Stomach (tissue), 9 donors: ENCODE data around the gene ZNF200. TPM values are rescaled to one million over a fixed set of nuclear protein-coding genes. Genes with fewer than 3 reads are reported as not detected.

Experiments
- DNase-seq, 2 donors: peaks; one replicate each; pipeline versions ENCODE4 v3.0.0 to v3.0.0-alpha.2; 2013 to 2019
- H3K27ac ChIP-seq, 5 donors: fragments of 200-600 bp in 4 of 5; sonication (generic) in 4 of 5; one replicate each; pipeline ENCODE4 v1.5.1; 2013 to 2019; ENCODE audit warnings: mild to moderate bottlenecking in 1 of 5, moderate library complexity in 1 of 5
- H3K27me3 ChIP-seq, 3 donors: fragments of 200-600 bp; sonication (generic); one replicate each; pipeline ENCODE4 v1.5.1; 2017 to 2019; ENCODE audit warnings: mixed run types in 1 of 3
- H3K36me3 ChIP-seq, 4 donors: fragments of 200-600 bp; sonication (generic); 1 replicate in 3 of 4; 2 replicates in 1 of 4; pipeline ENCODE4 v1.5.1; 2016 to 2019
- H3K4me1 ChIP-seq, 4 donors: fragments of 200-600 bp; sonication (generic); one replicate each; pipeline ENCODE4 v1.5.1; 2016 to 2019
- H3K4me3 ChIP-seq, 4 donors: fragments of 200-600 bp; sonication (generic) in 3 of 4; one replicate each; pipeline ENCODE4 v1.5.1; 2016 to 2019; ENCODE audit warnings: mild to moderate bottlenecking in 1 of 4
- H3K9me3 ChIP-seq, 4 donors: fragments of 200-600 bp; sonication (generic); one replicate each; pipeline ENCODE4 v1.5.1; 2016 to 2019
- CTCF ChIP-seq, 7 experiments: fragments of 450-650 bp in 4 of 7; fragments of 200-600 bp in 3 of 7; sonication (generic) in 3 of 7; IDR thresholded peaks; one replicate each; pipeline ENCODE4 v1.5.1; 2016 to 2019; ENCODE audit warnings: antibody characterized with exemption in 7 of 7, control low read depth in 2 of 7, mild to moderate bottlenecking in 1 of 7
- EP300 ChIP-seq: sonication (generic); formaldehyde crosslinking; IDR thresholded peaks from one replicate; pipeline ENCODE4 v1.6.1; 2017; ENCODE audit warnings: antibody characterized with exemption
- POLR2A ChIP-seq, 4 donors: fragments of 450-650 bp; IDR thresholded peaks; one replicate each; pipeline ENCODE4 v1.6.1; 2016; ENCODE audit warnings: antibody characterized with exemption in 4 of 4, control low read depth in 2 of 4, mild to moderate bottlenecking in 1 of 4, moderate library complexity in 1 of 4
- POLR2AphosphoS5 ChIP-seq, 3 donors: sonication (generic); formaldehyde crosslinking; IDR thresholded peaks; one replicate each; pipeline ENCODE4 v1.6.1; 2016; ENCODE audit warnings: antibody characterized with exemption in 3 of 3
- WGBS, 5 donors: extraction: QIAGEN DNeasy Blood & Tissue Kit in 3 of 5; methylation state at CpG; one replicate each; pipeline versions ENCODE4 v1.1.5 to v1.1.7; 2013 to 2018; 5-methylcytosine and 5-hydroxymethylcytosine counted together
- intact Hi-C: fragments of 100-400 bp; cut with DNase I; formaldehyde crosslinking; loops from one replicate; pipeline ENCODE4 v1.15.1; 2023; ENCODE audit warnings: low total_unique reads
- polyA plus RNA-seq, 3 donors: library from polyadenylated mRNA; stranded (reverse); fragments of 200-250 nt; gene quantifications; one replicate each; pipeline ENCODE4 v1.2.3, GENCODE V29; 2013
- total RNA-seq, 5 donors: library from RNA; depleted of rRNA; stranded (reverse); fragments of >200 nt; gene quantifications; one replicate each; pipeline versions ENCODE4 v1.1.0 to v1.2.3, GENCODE V29; 2014 to 2016
- donor health status: healthy with polysubstance abuse.
- donor health status: Bipolar disorder and iron deficiency.
- donor health status: healthy.

The ZNF200 gene
- total and polyA plus RNA-seq, 8 donors, result 2.2 to 8.7 (median 5.3) TPM

DNA sequence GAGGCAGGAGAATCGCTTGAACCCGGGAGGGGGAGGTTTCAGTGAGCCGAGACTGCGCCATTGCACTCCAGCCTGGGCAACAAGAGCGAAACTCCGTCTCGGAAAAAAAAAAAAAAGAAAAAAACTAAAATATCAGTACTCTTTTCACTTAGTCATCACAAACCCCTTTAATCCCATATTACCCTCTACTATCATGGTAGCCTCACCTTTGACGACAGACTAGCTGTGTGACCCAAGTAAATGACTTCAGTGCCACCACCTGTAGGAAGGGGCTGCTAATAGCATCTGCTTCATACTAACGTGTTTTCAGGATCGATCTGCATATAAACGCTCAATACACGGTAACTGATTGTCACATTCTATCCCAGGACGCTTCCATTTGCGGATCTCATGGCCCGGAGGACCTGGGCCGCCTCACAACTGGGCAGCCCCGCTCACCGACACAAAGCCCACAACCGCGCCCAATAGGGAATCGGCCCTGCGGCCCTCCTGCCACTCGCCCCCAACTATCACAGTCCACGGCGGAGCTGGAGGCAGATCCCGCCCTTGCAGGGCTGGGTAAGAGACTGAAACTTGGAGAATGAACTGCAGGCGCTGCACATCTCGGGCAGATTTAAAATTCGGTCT is 47.3 kb upstream of the ZNF200 start:
- H3K27me3 ChIP-seq, result no peaks in the 10 kb centered on the region
- no peak for TF ChIP-seq EP300
- TF ChIP-seq CTCF (IDR thresholded peaks at IDR 0.05), result no peak
- TF ChIP-seq POLR2AphosphoS5 (IDR thresholded peaks at IDR 0.05), result no peak
- no peak for TF ChIP-seq POLR2A (IDR thresholded peaks at IDR 0.05)
- H3K27ac ChIP-seq, result peak overlapping the region; percentile 98 to 100 (median 99)
- WGBS, 5 donors, result 8 to 18% (median 16%) methylated on average over 25 to 29 of the region's 29 CpGs
- peaks cover 26 to 48% (median 42%) of the 10 kb centered on the region in 4 donors for H3K4me1 ChIP-seq
- intact Hi-C loops, result no loop called here
- H3K36me3 ChIP-seq, result peaks cover 12 to 26% (median 24%) of the 10 kb centered on the region in 4 donors
- H3K4me3 ChIP-seq, result peak overlapping the region; percentile 78 to 100 (median 99)
- DNase-seq, result no peak
- H3K9me3 ChIP-seq, result peaks cover 0 to 26% (median 15%) of the 10 kb centered on the region in 4 donors

DNA sequence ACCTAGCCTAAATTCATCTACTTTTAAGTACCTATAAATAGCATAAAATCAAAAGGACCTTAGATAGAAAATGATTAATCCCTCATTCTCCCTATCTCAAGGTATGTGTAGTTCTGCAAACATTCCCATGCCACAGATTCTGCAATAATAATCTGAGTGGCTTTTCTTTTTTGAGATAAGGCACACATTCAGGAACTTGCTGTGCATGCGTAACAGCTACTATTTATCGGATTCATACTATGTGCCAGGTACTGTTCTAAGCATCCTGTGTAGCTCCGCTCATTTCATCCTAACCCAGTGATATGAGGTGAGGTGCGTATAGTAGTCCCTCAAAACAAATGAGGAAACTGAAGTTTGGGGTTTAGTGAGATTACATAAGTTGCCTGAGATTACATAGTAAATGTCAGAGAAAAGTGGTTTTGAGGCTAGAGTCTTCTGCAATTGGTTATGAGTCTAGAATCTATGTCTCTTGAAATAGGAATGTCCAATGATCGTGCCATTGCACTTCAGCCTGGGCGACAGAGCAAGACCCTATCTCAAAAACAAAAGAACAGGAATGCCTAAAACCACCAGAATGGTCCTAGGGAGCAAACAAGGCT is 46.4 kb upstream of the ZNF200 start:
- WGBS, 5 donors, result 44 to 64% (median 51%) methylated on average over 6 of the region's 6 CpGs
- H3K9me3 ChIP-seq, result peaks cover 0 to 17% (median 10%) of the 10 kb centered on the region in 4 donors
- no peak for DNase-seq
- H3K4me3 ChIP-seq, result peak overlapping the region in 2 of 4 donors; percentile 99 to 100
- peaks cover 26 to 48% (median 42%) of the 10 kb centered on the region in 4 donors for H3K4me1 ChIP-seq
- H3K27ac ChIP-seq, result peak overlapping the region; percentile 14 to 100 (median 98)
- no peak for TF ChIP-seq CTCF (IDR thresholded peaks at IDR 0.05)
- TF ChIP-seq POLR2A (IDR thresholded peaks at IDR 0.05), result no peak
- TF ChIP-seq EP300, result no peak
- TF ChIP-seq POLR2AphosphoS5 (IDR thresholded peaks at IDR 0.05), result peak in 2 of 3 donors; percentile 65 to 73
- no peaks in the 10 kb centered on the region for H3K27me3 ChIP-seq
- H3K36me3 ChIP-seq, result peaks cover 8 to 17% (median 15%) of the 10 kb centered on the region in 4 donors
- intact Hi-C loops, result no loop called here

DNA sequence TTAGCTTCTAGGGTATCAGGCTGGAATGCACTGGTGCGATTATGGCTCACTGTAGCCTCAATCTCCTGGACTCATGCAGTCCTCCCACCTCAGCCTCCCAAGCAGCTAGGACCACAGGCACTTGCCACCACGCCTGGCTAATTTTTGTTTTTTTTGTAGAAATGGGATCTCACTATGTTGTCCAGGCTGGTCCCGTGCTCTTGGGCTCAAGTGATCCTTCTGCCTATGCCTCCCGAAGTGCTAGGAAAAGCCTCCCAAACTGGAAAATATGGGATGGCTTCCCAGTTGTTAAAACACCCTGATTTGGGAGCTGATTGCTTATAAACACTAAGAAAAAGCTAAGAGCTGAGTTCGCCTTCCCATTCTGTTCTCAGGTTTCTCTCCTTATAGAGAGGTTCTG is 41.7 kb upstream of the ZNF200 start:
- 77 to 94% (median 88%) methylated on average over 5 of the region's 5 CpGs for WGBS, 5 donors
- intact Hi-C loops, result no loop called here

GRCh38 chr16:3274947-3275346 is 40.0 kb upstream of the ZNF200 start:
- Histone ChIP-seq H3K4me3 (no peak overlapping the region), H3K4me1 (no peaks in the 10 kb centered on the region), H3K27ac (no peak overlapping the region), H3K9me3 (no peaks in the 10 kb centered on the region), H3K27me3 (no peaks in the 10 kb centered on the region), H3K36me3 (no peaks in the 10 kb centered on the region)
- DNase-seq, result no peak
- TF ChIP-seq POLR2AphosphoS5 (IDR thresholded peaks at IDR 0.05) (no peak), POLR2A (IDR thresholded peaks at IDR 0.05) (no peak), CTCF (IDR thresholded peaks at IDR 0.05) (no peak), EP300 (no peak)
- intact Hi-C loops, result no loop called here

More for the DNA sequence above, 41.7 kb upstream of the ZNF200 start:
- H3K4me1 ChIP-seq, result peaks cover 4 to 12% (median 8%) of the 10 kb centered on the region in 4 donors
- TF ChIP-seq POLR2AphosphoS5 (IDR thresholded peaks at IDR 0.05), result no peak
- TF ChIP-seq CTCF (IDR thresholded peaks at IDR 0.05), result no peak
- TF ChIP-seq POLR2A (IDR thresholded peaks at IDR 0.05), result no peak
- no peak for TF ChIP-seq EP300
- H3K27me3 ChIP-seq, result no peaks in the 10 kb centered on the region
- no peak overlapping the region for H3K27ac ChIP-seq
- DNase-seq, result peak in 1 of 2 donors; percentile 4
- H3K9me3 ChIP-seq, result no peaks in the 10 kb centered on the region
- no peaks in the 10 kb centered on the region for H3K36me3 ChIP-seq
- no peak overlapping the region for H3K4me3 ChIP-seq
